GM18511 (cell line): ENCODE measurements around the gene SMIM34.
"Not testable (repeated sequence)": the region's sequence is repeated elsewhere in the genome, so short reads cannot be mapped to it uniquely, and the experiment has no call there.

Source experiments
- ATAC-seq: cut with Tn5 transposase; IDR thresholded peaks from one replicate; pipeline ENCODE4 v1.9.1; 2021; ENCODE audit warnings: mild to moderate bottlenecking, moderate library complexity; ENCODE audit not compliant: unreplicated experiment

The SMIM34 gene

GRCh38 chr21:34374462-34374861 lies 49.3 kb downstream of the SMIM34 start:
- not testable (repeated sequence) for ATAC-seq

- no peak for ATAC-seq
Measured at GRCh38 chr21:34372321-34372720, 51.4 kb downstream of the SMIM34 start.

- ATAC-seq: no peak
Measured at GRCh38 chr21:34369741-34370140, 54.0 kb downstream of the SMIM34 start.
